CD4-positive, alpha-beta T cell treated with Interleukin-21 for 1 hour (primary cell): ENCODE measurements around the gene TMIGD3.
"Not testable (repeated sequence)": the region's sequence is repeated elsewhere in the genome, so short reads cannot be mapped to it uniquely, and the experiment has no call there.

Source experiments
- DNase-seq: peaks from one replicate; pipeline ENCODE4 v3.0.0-alpha.2; 2020

Gene TMIGD3

DNA sequence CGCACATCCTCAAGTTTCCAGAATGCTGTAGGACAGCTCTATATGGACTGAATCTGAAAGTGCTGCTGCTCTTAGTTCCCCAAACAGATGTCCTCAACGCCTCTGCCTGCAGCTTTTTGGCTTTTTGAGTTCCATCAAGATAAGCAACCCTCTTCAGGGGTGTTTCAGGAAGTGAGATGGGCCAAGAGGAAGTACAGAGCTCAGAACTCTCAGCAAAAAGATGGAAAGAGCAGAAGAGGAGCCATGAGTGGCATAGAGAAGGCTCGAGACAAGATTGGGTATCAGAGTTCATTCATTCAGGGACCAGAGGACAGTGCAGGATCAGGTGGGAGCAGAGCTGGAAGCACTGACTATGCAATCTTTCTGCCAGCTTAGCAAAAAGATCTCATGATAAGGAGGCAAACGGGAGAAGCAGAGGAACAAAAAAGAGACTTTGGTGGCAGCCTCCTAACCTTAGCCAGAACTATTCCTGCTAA, at the start of gene TMIGD3, which contains the start of gene ADORA3:
Gene TMIGD3, minus strand, starts transcription at position 49 of the 476 bp plus-strand sequence. CDS start 279 bp downstream, outside the sequence.
Gene ADORA3, minus strand, starts transcription at position 49 of the 476 bp plus-strand sequence. CDS start 279 bp downstream, outside the sequence.
- no peak for DNase-seq

DNA sequence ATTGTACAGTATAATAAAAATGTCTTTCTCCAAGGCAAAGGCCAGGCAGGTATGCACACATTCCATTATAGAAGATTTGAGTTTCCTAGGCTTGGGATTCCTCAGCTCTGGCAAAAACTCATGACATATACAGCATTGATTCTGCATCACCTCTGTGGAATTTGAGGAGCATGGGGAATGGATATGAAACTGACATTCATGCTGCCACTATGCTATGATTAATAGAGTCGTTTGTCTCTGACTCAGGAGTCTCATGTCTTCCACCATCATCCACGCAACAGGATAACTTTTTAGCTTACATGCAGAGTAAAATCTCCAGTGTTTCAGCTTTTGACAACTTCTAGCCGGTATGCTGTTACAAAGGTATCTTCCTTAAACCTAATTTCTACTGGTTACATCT, 49.8 kb upstream of the TMIGD3 start:
- no peak for DNase-seq

DNA sequence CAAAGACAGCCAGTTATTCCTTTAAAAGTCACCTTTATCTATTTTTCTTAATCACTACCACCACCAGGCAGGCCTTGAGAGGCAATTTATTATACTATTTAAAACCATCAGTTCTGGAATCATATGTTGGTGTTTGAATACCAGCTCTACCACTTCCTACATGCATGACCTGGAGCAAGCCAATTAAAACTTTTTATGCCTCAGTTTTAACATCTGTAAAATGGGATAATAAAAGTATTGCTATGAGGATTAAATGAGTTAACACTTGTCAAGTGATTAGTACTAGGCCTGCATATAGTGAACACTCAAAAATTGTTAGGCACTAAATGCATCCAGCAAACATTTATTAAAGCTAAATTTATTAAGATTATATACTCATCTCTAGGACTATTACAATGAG, 49.2 kb upstream of the TMIGD3 start:
- DNase-seq = no peak

GRCh38 chr1:111551623-111552411, 48.4 kb upstream of the TMIGD3 start:
- no peak for DNase-seq

DNA sequence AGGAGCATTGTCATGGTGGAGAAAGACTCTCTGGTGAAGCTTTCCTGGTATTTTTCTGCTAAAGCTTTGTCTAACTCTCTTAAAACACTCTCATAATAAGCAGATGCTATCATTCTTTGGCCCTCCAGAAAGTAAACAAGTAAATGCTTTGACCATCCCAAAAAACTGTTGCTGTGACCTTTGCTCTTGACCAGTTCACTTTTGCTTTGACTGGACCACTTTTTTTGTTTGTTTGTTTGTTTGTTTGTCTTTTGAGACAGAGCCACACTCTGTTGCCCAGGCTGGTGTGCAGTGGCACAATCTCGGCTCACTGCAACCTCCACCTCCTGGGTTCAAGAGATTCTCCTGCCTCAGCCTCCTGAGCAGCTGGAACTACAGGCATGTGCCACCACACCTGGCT, 44.4 kb upstream of the TMIGD3 start:
- not testable (repeated sequence) for DNase-seq

GRCh38 chr1:111542187-111542586, 38.8 kb upstream of the TMIGD3 start:
- DNase-seq = no peak

DNA sequence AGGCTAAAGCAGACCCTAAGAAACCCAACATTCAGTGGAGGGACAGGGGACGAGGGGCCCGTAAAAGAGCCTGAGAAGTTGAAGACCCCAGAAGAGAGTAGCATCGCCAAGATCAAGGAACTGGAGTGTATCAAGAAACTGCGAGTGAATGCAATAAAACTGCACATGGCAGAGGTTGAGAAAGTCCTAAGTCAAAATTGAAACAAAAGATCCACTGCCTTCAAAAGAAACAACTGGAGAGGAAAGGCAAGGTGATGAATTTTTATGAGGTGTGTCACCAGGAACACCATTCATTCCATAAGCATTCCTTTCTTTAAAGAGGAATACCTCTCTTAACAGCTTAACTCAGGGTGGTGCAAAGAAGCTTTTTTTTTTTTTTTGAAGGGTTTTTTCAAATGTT, 38.3 kb upstream of the TMIGD3 start:
- DNase-seq = no peak

GRCh38 chr1:111540928-111541327, 37.5 kb upstream of the TMIGD3 start:
- DNase-seq = no peak

GRCh38 chr1:111538343-111539025, 35.1 kb upstream of the TMIGD3 start:
- no peak for DNase-seq

DNA sequence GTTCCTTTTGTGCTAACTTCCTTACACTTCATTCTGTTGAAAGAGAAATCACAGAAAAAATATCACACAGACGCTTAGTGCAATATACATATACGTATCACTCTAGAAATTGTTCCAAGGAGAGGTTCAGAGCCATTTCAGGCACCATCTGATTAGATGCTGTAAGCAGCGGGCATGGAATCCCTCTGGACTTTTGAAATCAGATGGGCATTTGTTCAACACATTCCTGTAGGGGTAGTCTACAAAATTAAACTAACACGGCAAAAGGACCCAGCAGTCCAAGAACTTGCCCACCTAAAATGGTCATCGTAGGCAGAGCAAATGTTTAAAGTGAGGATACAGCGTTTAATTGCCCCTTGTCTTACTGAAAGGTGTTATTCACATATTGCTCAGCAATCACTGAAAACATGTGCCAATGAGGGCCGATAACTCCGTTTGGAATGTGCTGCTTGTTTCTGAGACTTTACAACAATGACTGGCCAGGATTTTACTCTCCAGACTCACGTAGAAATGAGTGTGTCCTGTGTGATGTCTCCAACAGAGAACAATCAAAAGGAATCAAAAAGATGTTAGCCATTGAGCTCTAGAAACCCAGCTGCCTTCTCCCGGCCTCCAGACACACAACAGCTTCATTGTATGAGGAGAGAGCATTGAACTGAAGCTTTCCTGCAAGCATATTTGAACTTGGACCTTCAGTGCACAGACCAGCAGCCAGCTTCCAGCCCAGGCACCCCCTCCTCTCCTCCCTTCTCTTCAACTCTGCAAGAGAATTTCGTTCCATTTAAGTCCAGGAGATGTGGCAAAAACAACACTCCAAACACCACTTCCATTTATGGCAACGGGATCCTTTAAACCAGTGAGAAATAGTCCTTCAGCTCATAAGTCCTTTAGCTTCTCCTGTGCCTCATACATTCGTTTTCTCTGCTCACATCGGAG, 32.1 kb upstream of the TMIGD3 start:
- no peak for DNase-seq

GRCh38 chr1:111520053-111520452, 16.6 kb upstream of the TMIGD3 start:
- no peak for DNase-seq

DNA sequence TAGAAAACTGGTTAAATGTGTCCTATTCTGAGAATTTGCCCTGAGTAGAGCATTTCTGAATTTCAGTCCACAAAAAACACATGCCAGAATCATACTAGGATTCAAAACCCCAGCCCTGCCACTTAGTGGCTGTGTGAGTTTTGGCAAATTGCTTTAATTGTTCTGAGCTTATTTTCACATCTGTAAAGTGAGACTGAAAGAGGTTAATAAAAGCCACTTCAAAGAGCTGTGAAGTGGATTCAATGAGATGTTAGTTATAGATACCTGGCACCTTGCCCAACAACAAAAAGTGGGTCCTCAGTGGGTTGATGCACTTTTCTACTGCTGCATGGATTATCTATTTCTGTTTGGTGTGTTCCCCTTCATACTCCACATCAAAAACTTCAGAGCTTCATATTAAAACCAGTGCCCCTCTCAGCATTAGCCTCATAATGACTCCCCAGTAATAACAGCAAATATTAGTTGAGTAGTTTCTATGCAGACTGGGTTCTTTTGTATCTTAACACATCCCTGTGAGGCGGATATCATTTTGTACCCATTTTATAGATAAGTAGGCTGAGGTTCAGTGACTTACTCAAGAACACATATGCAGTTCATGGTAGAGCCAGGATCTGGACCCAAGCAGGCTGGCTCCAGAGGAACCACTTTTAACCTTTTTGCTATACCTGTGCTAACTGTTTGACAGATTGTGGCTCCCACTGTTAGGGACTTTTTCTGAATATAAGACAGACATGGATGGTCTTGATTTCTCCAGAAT, 14.2 kb upstream of the TMIGD3 start:
- peak; percentile 60 for DNase-seq

DNA sequence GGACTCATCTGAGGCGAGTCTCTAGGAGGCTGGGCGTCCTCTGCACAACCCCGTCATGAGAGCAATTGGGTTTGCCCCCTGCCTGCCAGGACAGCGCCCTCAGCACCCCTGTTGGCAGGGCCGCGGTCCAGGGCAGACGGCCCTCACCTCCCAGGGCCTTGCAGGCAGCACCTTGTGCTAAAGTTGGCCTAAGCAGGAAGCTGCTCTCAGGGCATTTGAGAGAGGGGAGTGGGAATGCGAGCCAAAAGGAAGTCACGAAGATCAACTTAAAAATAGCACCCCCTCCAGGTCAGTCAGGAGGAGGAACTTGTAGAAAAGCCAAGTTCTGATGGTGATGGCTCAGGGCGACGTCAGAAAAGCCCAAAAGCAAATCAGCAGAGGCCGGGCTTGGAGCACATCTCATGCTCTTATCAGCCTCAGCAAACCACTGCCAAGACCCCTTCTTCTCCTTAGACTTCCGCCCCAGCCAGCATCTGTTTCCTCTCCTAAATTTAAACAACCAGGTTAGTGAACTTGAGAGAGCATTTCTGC, 12.6 kb upstream of the TMIGD3 start:
- DNase-seq = peak; percentile 48

- no peak for DNase-seq
Observed at GRCh38 chr1:111515291-111516004, 12.0 kb upstream of the TMIGD3 start.

DNA sequence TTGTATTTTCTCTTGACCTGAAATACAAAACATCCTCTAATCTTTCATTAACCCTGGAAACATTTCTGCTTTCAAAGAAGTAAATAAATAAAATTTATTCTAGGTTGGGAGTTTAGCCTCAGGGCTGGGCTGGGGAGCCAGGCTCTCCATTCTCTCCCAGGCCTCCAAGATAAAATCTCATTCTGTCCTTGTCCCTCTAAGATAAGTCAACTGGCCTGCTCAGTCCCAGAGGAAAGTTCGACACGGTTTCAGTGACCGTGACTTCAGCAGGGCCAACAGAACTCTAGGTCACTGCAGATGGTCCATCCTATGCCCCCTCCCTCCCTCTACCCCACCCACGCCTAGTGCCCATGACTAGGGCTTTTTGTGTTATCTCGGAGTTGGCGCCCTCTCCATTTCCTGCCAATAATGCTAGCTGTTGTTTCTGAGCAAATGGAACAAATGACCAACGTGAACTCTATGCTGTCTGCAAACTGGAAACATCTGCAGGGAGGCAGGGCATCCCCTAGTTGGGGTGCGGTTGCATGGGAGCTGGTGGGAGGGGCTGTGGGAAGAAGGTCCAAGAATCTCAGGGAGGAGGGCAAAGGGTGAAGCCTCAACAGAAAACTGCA, 10.1 kb upstream of the TMIGD3 start:
- DNase-seq = no peak

- DNase-seq = no peak
Observed at GRCh38 chr1:111512931-111513330, 9.5 kb upstream of the TMIGD3 start.

- no peak for DNase-seq
Observed at GRCh38 chr1:111512132-111512889, 8.9 kb upstream of the TMIGD3 start.

DNA sequence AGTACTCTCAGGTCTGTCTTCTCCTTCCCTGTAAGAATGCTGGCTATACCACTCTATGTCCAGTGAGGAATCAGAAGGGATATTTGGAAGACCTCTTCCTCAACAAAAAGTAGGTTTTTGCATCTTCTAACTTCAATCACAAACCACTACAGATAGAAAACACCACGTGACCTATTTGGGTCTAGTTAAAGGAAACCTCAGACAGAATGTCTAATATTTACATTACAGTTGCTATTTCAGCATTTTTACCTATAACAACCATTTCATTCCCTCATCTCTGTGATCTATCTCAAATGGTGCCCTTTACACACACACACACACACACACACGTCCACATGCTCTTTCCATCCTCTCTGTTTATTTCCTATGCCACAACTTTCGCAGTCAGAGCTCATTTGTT, 7.9 kb upstream of the TMIGD3 start:
- peak; percentile 46 for DNase-seq

- DNase-seq = no peak
Observed at GRCh38 chr1:111509997-111510375, 6.6 kb upstream of the TMIGD3 start.
